AG10803 (cell line): Measurements from ENCODE around the gene EXOC3L1.
A peak's percentile ranks its signal among the peaks of the same experiment; 100 is the strongest.

Experiments used
- DNase-seq: peaks from one replicate; pipeline ENCODE4 v3.0.0; 2010; ENCODE audit warnings: low read depth
- H3K4me3 ChIP-seq: 2 replicates; pipeline ENCODE4 v1.5.1; 2011; ENCODE audit warnings: mild to moderate bottlenecking, low read length, control low read depth
- CTCF ChIP-seq: conservative IDR thresholded peaks from 2 replicates; pipeline ENCODE4 v1.5.1; 2011; ENCODE audit warnings: mild to moderate bottlenecking, low read length, control low read depth, inconsistent platforms

EXOC3L1 gene

GRCh38 chr16:67234180-67234597 is 44.3 kb upstream of the EXOC3L1 start:
- TF ChIP-seq CTCF = no peak
- no peak overlapping the region for H3K4me3 ChIP-seq
- no peak for DNase-seq

GRCh38 chr16:67233596-67233995 is 43.7 kb upstream of the EXOC3L1 start:
- H3K4me3 ChIP-seq = no peak overlapping the region
- no peak for TF ChIP-seq CTCF
- no peak for DNase-seq

- no peak for DNase-seq
- H3K4me3 ChIP-seq = no peak overlapping the region
- TF ChIP-seq CTCF = no peak
Measured at GRCh38 chr16:67230809-67231660, 41.1 kb upstream of the EXOC3L1 start.

- H3K4me3 ChIP-seq = no peak overlapping the region
- TF ChIP-seq CTCF = no peak
- DNase-seq = no peak
Measured at GRCh38 chr16:67229906-67230808, 40.2 kb upstream of the EXOC3L1 start.

- no peak overlapping the region for H3K4me3 ChIP-seq
- no peak for TF ChIP-seq CTCF
- DNase-seq = no peak
Measured at GRCh38 chr16:67228905-67229304, 39.0 kb upstream of the EXOC3L1 start.

GRCh38 chr16:67228034-67228785 is 38.3 kb upstream of the EXOC3L1 start:
- no peak for DNase-seq
- no peak for TF ChIP-seq CTCF
- peak overlapping the region; percentile 99 for H3K4me3 ChIP-seq
